Bronchial epithelial cell (primary cell): ENCODE data around the gene EBI3. TPM values are rescaled to one million over a fixed set of nuclear protein-coding genes. Genes with fewer than 3 reads are reported as not detected.

ENCODE experiments used
- DNase-seq: peaks from one replicate; pipeline ENCODE4 v3.0.0-alpha.2; 2010; ENCODE audit warnings: low read depth
- FAIRE-seq: peaks from 2 replicates; lab custom pipeline; 2011; peaks lifted over from hg19 to GRCh38; lab: Jason Lieb, UNC
- H3K27me3 ChIP-seq: 2 replicates; pipeline ENCODE4 v1.5.1; 2011; ENCODE audit warnings: low read length; ENCODE audit not compliant: control insufficient read depth, insufficient read depth
- H3K36me3 ChIP-seq: 2 replicates; pipeline ENCODE4 v1.5.1; 2011; ENCODE audit warnings: low read length; ENCODE audit not compliant: control insufficient read depth, insufficient read depth
- H3K4me3 ChIP-seq: 2 replicates; pipeline ENCODE4 v1.5.1; 2011; ENCODE audit warnings: mild to moderate bottlenecking, low read depth, low read length, control low read depth
- CTCF ChIP-seq: IDR thresholded peaks from 2 replicates; pipeline ENCODE4 v1.5.1; 2011; ENCODE audit warnings: mild to moderate bottlenecking, moderate library complexity, low read length, control low read depth, inconsistent platforms; ENCODE audit not compliant: insufficient read depth, severe bottlenecking
- total RNA-seq: library from RNA; depleted of rRNA; stranded (reverse); fragments of >200 nt; gene quantifications from 2 replicates; pipeline ENCODE4 v1.2.1, GENCODE V29; 2014

EBI3 gene
- total RNA-seq, 1 donor from 2014 or later, result not detected

GRCh38 chr19:4256563-4256962, 27.2 kb downstream of the EBI3 start:
- H3K4me3 ChIP-seq, result no peak overlapping the region
- no peak for TF ChIP-seq CTCF
- no peak for FAIRE-seq
- no peak for DNase-seq
- no peaks in the 10 kb centered on the region for H3K27me3 ChIP-seq
- peaks cover 19% of the 10 kb centered on the region for H3K36me3 ChIP-seq

GRCh38 chr19:4257025-4257424, 27.7 kb downstream of the EBI3 start:
- FAIRE-seq (no peak), DNase-seq (no peak)
- Histone ChIP-seq H3K4me3 (no peak overlapping the region), H3K36me3 (peaks cover 21% of the 10 kb centered on the region), H3K27me3 (no peaks in the 10 kb centered on the region)
- no peak for TF ChIP-seq CTCF

GRCh38 chr19:4258181-4258580, 28.9 kb downstream of the EBI3 start:
- H3K36me3 ChIP-seq, result peaks cover 20% of the 10 kb centered on the region
- H3K4me3 ChIP-seq, result no peak overlapping the region
- no peak for DNase-seq
- no peaks in the 10 kb centered on the region for H3K27me3 ChIP-seq
- no peak for TF ChIP-seq CTCF
- FAIRE-seq, result no peak

GRCh38 chr19:4260613-4261191, 31.4 kb downstream of the EBI3 start:
- TF ChIP-seq CTCF, result no peak
- Histone ChIP-seq H3K36me3 (peaks cover 12% of the 10 kb centered on the region), H3K4me3 (no peak overlapping the region), H3K27me3 (no peaks in the 10 kb centered on the region)
- FAIRE-seq, result no peak
- no peak for DNase-seq

GRCh38 chr19:4264812-4265211, 35.5 kb downstream of the EBI3 start:
- FAIRE-seq (no peak), DNase-seq (no peak)
- H3K27me3 ChIP-seq, result no peaks in the 10 kb centered on the region
- TF ChIP-seq CTCF, result no peak
- peaks cover 14% of the 10 kb centered on the region for H3K36me3 ChIP-seq
- H3K4me3 ChIP-seq, result no peak overlapping the region

GRCh38 chr19:4266253-4267000, 37.1 kb downstream of the EBI3 start:
- DNase-seq (no peak), FAIRE-seq (peak; percentile 72)
- Histone ChIP-seq H3K4me3 (no peak overlapping the region), H3K36me3 (peaks cover 13% of the 10 kb centered on the region), H3K27me3 (no peaks in the 10 kb centered on the region)
- no peak for TF ChIP-seq CTCF
